ENCODE data around the gene GNAT1.
"Not testable (repeated sequence)": the region's sequence is repeated elsewhere in the genome, so short reads cannot be mapped to it uniquely, and the experiment has no call there.

GNAT1 gene

GRCh38 chr3:50202353-50203112 lies 11.1 kb downstream of the GNAT1 start:
- no peak for DNase-seq (ENCODE audit: low read depth, low spot score)

- no peak for DNase-seq (ENCODE audit: low read depth, low spot score)
Observed at GRCh38 chr3:50203113-50203808, 11.9 kb downstream of the GNAT1 start.

- no peak for DNase-seq (ENCODE audit: low read depth, low spot score)
Observed at GRCh38 chr3:50203809-50204803, 12.7 kb downstream of the GNAT1 start.

- no peak for DNase-seq (ENCODE audit: low read depth, low spot score)
Observed at GRCh38 chr3:50204804-50205412, 13.5 kb downstream of the GNAT1 start, which contains the start of gene SLC38A3. SLC38A3 (plus strand) TSS chr3:50205271; CDS start chr3:50214200, 8,929 bp downstream.

- DNase-seq (ENCODE audit: low read depth, low spot score): no peak
Observed at GRCh38 chr3:50205413-50206276, 14.2 kb downstream of the GNAT1 start.

- no peak for DNase-seq (ENCODE audit: low read depth, low spot score)
Observed at GRCh38 chr3:50207359-50208042, 16.1 kb downstream of the GNAT1 start.

- DNase-seq (ENCODE audit: low read depth, low spot score): no peak
Observed at GRCh38 chr3:50208677-50209344, 17.4 kb downstream of the GNAT1 start.

- no peak for DNase-seq (ENCODE audit: low read depth, low spot score)
Observed at GRCh38 chr3:50210176-50210509, 18.7 kb downstream of the GNAT1 start.

- DNase-seq (ENCODE audit: low read depth, low spot score): no peak
Observed at GRCh38 chr3:50210510-50211367, 19.3 kb downstream of the GNAT1 start.

- DNase-seq (ENCODE audit: low read depth, low spot score): not testable (repeated sequence)
Observed at GRCh38 chr3:50211368-50211717, 19.9 kb downstream of the GNAT1 start.

- DNase-seq (ENCODE audit: low read depth, low spot score): no peak
Observed at GRCh38 chr3:50211930-50212329, 20.5 kb downstream of the GNAT1 start.

- no peak for DNase-seq (ENCODE audit: low read depth, low spot score)
Observed at GRCh38 chr3:50212502-50212901, 21.1 kb downstream of the GNAT1 start.

GRCh38 chr3:50212971-50213370 lies 21.6 kb downstream of the GNAT1 start:
- DNase-seq (ENCODE audit: low read depth, low spot score): no peak

- no peak for DNase-seq (ENCODE audit: low read depth, low spot score)
Observed at GRCh38 chr3:50213373-50213772, 22.0 kb downstream of the GNAT1 start.

GRCh38 chr3:50214824-50215223 lies 23.4 kb downstream of the GNAT1 start:
- no peak for DNase-seq (ENCODE audit: low read depth, low spot score)

GRCh38 chr3:50215529-50215928 lies 24.1 kb downstream of the GNAT1 start:
- DNase-seq (ENCODE audit: low read depth, low spot score): no peak

GRCh38 chr3:50217681-50218080 lies 26.3 kb downstream of the GNAT1 start:
- DNase-seq (ENCODE audit: low read depth, low spot score): no peak

- no peak for DNase-seq (ENCODE audit: low read depth, low spot score)
Observed at GRCh38 chr3:50218448-50218847, 27.0 kb downstream of the GNAT1 start.

GRCh38 chr3:50219285-50219684 lies 27.9 kb downstream of the GNAT1 start:
- no peak for DNase-seq (ENCODE audit: low read depth, low spot score)
